Astrocyte of the hippocampus (primary cell): Measurements from ENCODE around the gene MRGPRX1.
"Not testable (repeated sequence)": the region's sequence is repeated elsewhere in the genome, so short reads cannot be mapped to it uniquely, and the experiment has no call there.

Source experiments
- DNase-seq: peaks from one replicate; pipeline ENCODE4 v3.0.0; 2011; ENCODE audit warnings: low read depth, low spot score

The MRGPRX1 gene

DNA sequence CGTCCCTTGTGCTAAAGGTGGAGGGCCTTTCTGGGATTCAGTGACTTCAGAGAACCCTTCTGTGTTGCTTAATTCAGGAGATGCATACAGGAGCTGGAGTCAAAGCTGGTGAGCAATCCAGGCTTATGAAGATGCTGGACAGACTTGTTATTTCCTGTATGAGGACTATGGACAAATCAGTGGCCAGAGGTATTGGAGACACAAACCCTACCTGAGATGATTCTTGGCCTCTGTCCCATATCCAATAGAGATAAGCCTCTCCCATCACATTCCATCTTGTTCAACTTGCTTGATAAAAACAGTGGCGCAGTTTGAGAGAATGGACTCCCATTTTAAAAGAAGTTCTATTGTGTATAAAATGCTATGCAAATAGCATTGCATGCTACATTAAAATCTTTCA is at the start of gene MRGPRX1:
MRGPRX1 (minus strand) TSS at position 101 of the 400 bp plus-strand sequence. CDS start 4,630 bp downstream, outside the sequence.
- no peak for DNase-seq

- DNase-seq, result peak; percentile 2
Measured at GRCh38 chr11:18987454-18988231, 48.4 kb upstream of the MRGPRX1 start.

- DNase-seq, result no peak
Measured at GRCh38 chr11:18986744-18987143, 47.5 kb upstream of the MRGPRX1 start.

DNA sequence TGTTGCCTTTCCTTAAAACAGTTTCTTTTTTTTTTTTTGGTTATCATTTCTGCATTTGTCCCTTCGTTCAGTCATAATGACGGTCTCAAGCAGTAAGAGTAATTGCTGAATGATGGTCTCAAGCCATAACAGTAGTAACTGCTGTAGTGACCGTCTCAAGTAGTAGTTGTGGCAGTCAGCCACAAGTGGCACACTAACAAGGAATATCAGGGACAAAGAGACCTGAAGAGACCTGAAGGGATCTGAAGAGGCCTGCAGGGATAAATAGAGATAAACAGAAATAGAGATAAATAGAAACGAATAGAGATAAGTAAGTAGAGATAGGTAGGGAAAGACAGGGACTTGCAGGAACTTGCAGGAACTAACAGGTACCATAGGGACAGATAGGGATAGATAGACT is 42.7 kb upstream of the MRGPRX1 start:
- no peak for DNase-seq

GRCh38 chr11:18974192-18974591 is 35.0 kb upstream of the MRGPRX1 start:
- no peak for DNase-seq

DNA sequence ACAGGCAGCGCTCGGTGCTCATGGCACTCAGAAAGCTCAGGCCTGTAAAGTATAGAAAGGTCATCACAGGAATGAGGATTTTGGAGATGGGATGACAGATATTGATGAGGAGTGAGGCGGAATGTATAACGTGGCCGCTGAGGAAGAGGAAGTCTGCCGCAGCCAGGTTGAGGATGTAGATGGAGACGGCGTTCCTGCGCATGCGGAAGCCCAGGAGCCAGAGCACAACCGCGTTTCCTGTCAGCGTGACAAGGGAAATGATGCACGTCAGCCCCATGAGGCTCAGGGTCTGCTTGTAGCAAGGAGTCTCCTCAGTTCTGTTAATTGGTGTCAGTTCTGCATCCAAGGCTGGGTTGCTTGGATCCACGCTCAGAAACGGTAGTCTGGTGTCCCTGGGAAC is 33.1 kb upstream of the MRGPRX1 start:
- DNase-seq, result no peak

- DNase-seq, result no peak
Measured at GRCh38 chr11:18969720-18970119, 30.5 kb upstream of the MRGPRX1 start.

DNA sequence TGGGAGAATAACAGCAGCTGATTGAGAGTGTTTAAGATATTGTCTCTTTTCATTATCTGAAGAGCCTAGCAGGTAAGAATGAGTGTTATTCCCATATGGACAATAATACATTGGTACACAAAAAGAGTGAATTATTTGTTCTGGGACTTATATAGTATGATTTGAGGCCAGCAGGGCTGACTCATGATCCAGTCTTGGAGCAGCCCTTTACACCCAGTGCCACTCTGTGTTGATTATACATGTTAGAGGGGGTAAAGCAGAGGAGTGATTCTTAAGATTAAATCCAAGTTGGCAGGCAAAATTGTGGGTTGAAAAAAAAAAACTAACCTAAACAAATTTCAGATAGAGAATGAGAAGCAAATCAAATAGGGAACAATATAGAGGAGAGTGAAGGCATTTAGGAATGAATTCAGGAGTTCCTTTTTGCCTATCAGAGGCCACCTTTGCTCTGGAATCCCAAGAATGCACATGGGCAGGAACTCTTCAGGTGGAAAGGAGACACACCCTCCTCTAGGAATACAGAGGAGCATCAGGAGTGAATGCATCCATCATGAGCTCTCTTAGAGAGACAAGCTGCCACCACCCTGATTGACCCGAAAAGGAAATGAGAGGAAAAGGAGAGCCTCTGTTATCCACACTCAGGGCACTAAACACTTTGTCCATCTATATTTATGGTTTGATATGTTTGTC is 19.2 kb upstream of the MRGPRX1 start:
- no peak for DNase-seq

- no peak for DNase-seq
Measured at GRCh38 chr11:18956630-18957029, 17.4 kb upstream of the MRGPRX1 start.

- DNase-seq, result no peak
Measured at GRCh38 chr11:18936002-18936673, 3.1 kb downstream of the MRGPRX1 start.

- no peak for DNase-seq
Measured at GRCh38 chr11:18934195-18934814, 4.9 kb downstream of the MRGPRX1 start.

- no peak for DNase-seq
Measured at GRCh38 chr11:18927550-18928322, 11.5 kb downstream of the MRGPRX1 start.

DNA sequence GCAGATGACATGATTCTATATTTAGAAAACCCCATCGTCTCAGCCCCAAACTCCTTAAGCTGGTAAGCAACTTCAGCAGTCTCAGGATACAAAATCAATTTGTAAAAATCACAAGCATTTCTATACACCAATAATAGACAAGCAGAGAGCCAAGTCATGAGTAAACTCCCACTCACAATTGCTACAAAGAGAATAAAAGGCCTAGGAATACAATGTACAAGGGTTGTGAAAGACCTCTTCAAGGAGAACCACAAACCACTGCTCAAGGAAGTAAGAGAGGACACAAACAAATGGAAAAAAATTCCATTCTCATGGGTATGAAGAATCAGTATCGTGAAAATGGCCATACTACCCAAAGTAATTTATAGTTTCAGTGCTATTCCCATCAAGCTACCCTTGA is 13.8 kb downstream of the MRGPRX1 start:
- not testable (repeated sequence) for DNase-seq

DNA sequence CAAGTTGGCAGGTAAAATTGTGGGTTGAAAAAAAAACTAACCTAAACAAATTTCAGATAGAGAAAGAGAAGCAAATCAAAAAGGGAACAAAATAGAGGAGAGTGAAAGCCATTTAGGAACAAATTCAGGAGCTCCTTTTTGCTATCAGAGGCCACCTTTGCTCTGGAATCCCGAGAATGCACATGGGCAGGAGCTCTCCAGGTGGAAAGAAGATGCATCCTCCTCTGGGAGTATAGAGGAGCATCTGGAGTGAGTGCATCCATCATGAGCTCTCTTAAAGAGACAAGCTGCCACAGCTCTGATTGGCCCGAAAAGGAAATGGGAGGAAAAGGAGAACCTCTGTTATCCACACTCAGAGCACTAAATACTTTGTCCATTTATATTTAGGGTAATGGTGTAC is 26.3 kb downstream of the MRGPRX1 start:
- no peak for DNase-seq

DNA sequence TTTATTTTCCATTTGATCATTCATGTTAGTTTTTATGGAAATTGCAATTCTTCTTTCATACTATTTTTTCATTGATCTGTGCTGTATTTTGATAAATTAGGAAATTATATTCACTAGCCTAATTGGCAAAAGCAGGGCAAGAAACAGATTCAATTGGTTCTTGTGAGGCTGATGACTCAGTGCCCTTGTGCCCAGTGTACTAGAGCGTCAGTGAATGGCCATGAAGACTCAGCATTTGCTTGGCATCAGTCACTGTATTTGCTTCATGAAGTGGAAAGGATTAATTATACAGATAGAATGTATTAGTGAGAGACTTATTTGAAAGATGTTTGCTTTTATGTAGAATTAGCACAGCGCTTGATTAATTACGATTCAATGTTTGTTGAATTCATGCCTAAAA is 31.8 kb downstream of the MRGPRX1 start:
- DNase-seq, result peak; percentile 4

DNA sequence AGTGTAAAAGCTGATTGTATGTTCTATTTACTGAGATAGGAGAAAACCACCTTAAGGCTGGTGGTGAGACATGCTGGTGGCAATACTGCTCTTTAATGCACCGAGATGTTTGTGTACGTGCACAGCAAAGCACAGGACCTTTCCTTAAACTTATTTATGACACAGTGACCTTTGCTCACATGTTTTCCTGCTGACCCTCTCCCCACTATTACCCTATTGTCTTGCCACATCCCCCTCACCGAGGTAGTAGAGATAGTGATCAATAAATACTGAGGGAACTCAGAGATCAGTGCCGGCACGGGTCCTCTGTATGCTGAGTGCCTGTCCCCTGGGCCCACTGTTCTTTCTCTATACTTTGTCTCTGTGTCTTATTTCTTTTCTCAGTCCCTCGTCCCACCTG is 38.6 kb downstream of the MRGPRX1 start:
- DNase-seq, result not testable (repeated sequence)

GRCh38 chr11:18900151-18900611 is 39.0 kb downstream of the MRGPRX1 start:
- not testable (repeated sequence) for DNase-seq

- not testable (repeated sequence) for DNase-seq
Measured at GRCh38 chr11:18891712-18892111, 47.5 kb downstream of the MRGPRX1 start.

- no peak for DNase-seq
Measured at GRCh38 chr11:18890615-18891014, 48.6 kb downstream of the MRGPRX1 start.
